ENCODE results near the gene PDZD11.

DNA sequence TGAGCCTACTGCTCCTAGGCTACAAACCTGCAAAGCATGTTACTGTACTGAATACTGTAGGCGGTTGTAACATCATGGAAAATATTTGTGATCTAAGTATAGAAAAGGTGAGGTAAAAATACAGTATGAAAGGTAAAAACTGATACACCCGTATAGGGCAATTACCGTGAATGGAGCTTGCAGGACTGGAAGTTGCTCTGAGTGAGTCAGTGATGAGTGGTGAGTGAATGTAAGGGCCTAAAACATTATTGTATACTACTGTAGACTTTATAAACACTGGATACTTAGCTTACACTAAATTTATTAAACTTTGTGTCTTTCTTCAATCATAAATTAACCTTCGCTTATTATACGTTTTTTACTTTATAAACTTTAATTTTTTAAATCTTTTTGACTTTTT is 3.9 kb upstream of the PDZD11 start:
- no peak for TF ChIP-seq POLR2A (IDR thresholded peaks at IDR 0.05)
- TF ChIP-seq, protein P1, sequence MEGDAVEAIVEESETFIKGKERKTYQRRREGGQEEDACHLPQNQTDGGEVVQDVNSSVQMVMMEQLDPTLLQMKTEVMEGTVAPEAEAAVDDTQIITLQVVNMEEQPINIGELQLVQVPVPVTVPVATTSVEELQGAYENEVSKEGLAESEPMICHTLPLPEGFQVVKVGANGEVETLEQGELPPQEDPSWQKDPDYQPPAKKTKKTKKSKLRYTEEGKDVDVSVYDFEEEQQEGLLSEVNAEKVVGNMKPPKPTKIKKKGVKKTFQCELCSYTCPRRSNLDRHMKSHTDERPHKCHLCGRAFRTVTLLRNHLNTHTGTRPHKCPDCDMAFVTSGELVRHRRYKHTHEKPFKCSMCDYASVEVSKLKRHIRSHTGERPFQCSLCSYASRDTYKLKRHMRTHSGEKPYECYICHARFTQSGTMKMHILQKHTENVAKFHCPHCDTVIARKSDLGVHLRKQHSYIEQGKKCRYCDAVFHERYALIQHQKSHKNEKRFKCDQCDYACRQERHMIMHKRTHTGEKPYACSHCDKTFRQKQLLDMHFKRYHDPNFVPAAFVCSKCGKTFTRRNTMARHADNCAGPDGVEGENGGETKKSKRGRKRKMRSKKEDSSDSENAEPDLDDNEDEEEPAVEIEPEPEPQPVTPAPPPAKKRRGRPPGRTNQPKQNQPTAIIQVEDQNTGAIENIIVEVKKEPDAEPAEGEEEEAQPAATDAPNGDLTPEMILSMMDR (IDR thresholded peaks at IDR 0.05): no peak
- TF ChIP-seq POLR2AphosphoS5 (IDR thresholded peaks at IDR 0.05): no peak
